Stromal cell of bone marrow (primary cell): ENCODE data around the gene PPP4C.
"Not testable (repeated sequence)": the region's sequence is repeated elsewhere in the genome, so short reads cannot be mapped to it uniquely, and the experiment has no call there.

ENCODE experiments used
- DNase-seq: peaks from one replicate; pipeline ENCODE4 v3.0.0-alpha.2; 2012; ENCODE audit warnings: low read depth

The PPP4C gene

GRCh38 chr16:30125690-30126089, 49.9 kb downstream of the PPP4C start:
- not testable (repeated sequence) for DNase-seq

GRCh38 chr16:30127993-30128392, 52.2 kb downstream of the PPP4C start:
- DNase-seq: no peak

DNA sequence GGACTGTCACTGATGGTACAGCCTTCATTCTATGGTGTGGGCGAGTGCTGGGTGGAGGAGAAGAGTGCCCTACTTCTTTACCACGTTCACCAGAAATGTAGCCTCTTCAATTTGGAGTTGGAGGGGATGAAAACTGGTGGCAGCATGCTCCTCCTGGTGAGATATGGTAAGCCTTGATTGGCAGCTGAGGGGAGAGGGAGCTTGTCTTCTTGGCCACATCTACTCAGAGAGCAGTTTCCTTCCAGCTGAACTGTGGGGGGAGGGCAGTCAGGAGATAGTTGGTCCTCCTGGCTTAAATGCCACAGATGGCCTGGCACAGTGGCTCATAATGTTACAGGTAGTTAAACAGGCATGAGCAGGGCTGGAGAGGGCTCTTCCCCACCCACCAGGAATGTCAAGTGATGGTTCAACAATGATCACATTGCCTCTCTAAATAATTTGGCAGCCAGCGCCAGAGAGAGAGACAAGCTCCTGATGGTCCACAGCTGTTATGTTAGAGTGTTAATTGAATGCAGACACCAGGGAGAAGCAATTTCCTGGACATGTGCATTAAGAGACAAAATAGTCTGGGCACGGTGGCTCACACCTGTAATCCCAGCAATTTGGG, 56.2 kb downstream of the PPP4C start:
- no peak for DNase-seq

DNA sequence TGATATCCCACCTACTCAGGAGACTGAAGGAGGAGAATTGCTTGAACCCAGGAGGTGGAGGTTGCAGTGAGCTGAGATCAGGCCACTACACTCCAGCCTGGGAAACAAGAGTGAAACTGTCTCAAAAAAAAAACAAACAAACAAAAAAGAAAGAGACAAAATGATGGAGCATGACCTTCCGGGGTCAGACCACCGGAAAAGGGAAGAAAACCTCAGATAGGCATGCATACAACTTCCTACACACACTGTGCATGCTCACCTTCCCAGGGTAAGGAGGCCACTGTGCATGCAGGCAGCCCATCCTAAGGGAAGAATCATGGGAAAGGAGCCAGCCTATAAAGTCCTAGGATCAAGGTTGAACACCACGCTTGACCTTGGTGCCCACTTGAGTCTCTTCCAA, 56.8 kb downstream of the PPP4C start:
- DNase-seq: no peak
